Transverse colon (tissue), 4 donors: ENCODE data around the gene MTREX. TPM values are rescaled to one million over a fixed set of nuclear protein-coding genes. Genes with fewer than 3 reads are reported as not detected.

Experiments
- DNase-seq: peaks from one replicate; pipeline ENCODE4 v3.0.0-alpha.2; 2019
- H3K27ac ChIP-seq, 4 donors: fragments of 200-600 bp; sonication (generic); 2 replicates each; pipeline ENCODE4 v1.5.1; 2016 to 2018; ENCODE audit warnings: inconsistent platforms in 4 of 4
- H3K27me3 ChIP-seq: fragments of 200-600 bp; sonication (generic); 2 replicates; pipeline ENCODE4 v1.5.1; 2017; ENCODE audit warnings: inconsistent platforms
- H3K36me3 ChIP-seq, 4 donors: fragments of 200-600 bp; sonication (generic); 2 replicates each; pipeline ENCODE4 v1.5.1; 2017 to 2019; ENCODE audit warnings: inconsistent platforms in 4 of 4
- H3K4me1 ChIP-seq, 4 donors: fragments of 200-600 bp; sonication (generic); 2 replicates each; pipeline ENCODE4 v1.5.1; 2017 to 2020; ENCODE audit warnings: inconsistent platforms in 4 of 4
- H3K4me3 ChIP-seq, 4 donors: fragments of 200-600 bp; sonication (generic); 1 replicate in 1 of 4; 2 replicates in 3 of 4; pipeline versions ENCODE4 v1.5.1 to v1.6.1; 2017 to 2019; ENCODE audit warnings: inconsistent platforms in 4 of 4
- H3K9me3 ChIP-seq, 2 donors: fragments of 200-600 bp; sonication (generic); 2 replicates each; pipeline ENCODE4 v1.5.1; 2017 to 2019; ENCODE audit warnings: inconsistent platforms in 2 of 2
- EP300 ChIP-seq: sonication (generic); formaldehyde crosslinking; IDR thresholded peaks from one replicate; pipeline ENCODE4 v1.6.1; 2017; ENCODE audit warnings: antibody characterized with exemption, low read depth
- POLR2A ChIP-seq: fragments of 450-650 bp; IDR thresholded peaks from one replicate; pipeline ENCODE4 v1.6.1; 2016; ENCODE audit warnings: antibody characterized with exemption, mild to moderate bottlenecking, moderate library complexity
- POLR2AphosphoS5 ChIP-seq, 3 donors: sonication (generic); formaldehyde crosslinking; IDR thresholded peaks; one replicate each; pipeline ENCODE4 v1.6.1; 2016; ENCODE audit warnings: antibody characterized with exemption in 3 of 3
- WGBS, 2 donors: methylation state at CpG; one replicate each; pipeline ENCODE4 v1.1.5; 2018; ENCODE audit warnings: low coverage in 1 of 2; 5-methylcytosine and 5-hydroxymethylcytosine counted together
- in situ Hi-C, 4 donors: fragments of 200-750 bp; cut with MboI; loops; one replicate each; pipeline versions ENCODE4 v1.15.0 to v1.15.1; 2017; ENCODE audit warnings: low sequenced_read_pairs in 3 of 4, low pct_ligation_motif_present in 1 of 4, low pct_unique_long_range_greater_than_20kb in 1 of 4
- intact Hi-C: fragments of 100-400 bp; cut with DNase I; formaldehyde crosslinking; loops from one replicate; pipeline ENCODE4 v1.15.1; 2023; ENCODE audit warnings: low total_unique reads
- total RNA-seq, 4 donors: library from RNA; depleted of rRNA; stranded (reverse); fragments of >200 nt; gene quantifications; one replicate each; pipeline ENCODE4 v1.1.0, GENCODE V29; 2016
- TF ChIP-seq, protein P1 (sequence below), 5 experiments: fragments of 200-600 bp in 3 of 5; fragments of 450-650 bp in 2 of 5; sonication (generic) in 3 of 5; IDR thresholded peaks; 1 replicate in 2 of 5; 2 replicates in 3 of 5; pipeline ENCODE4 v1.5.1; 2016 to 2017; ENCODE audit warnings: antibody characterized with exemption in 5 of 5, inconsistent platforms in 3 of 5, mild to moderate bottlenecking in 2 of 5, moderate library complexity in 1 of 5

The MTREX gene
- total RNA-seq, 4 donors from 2014 or later = 29.5 to 85.9 (median 65.5) TPM

DNA sequence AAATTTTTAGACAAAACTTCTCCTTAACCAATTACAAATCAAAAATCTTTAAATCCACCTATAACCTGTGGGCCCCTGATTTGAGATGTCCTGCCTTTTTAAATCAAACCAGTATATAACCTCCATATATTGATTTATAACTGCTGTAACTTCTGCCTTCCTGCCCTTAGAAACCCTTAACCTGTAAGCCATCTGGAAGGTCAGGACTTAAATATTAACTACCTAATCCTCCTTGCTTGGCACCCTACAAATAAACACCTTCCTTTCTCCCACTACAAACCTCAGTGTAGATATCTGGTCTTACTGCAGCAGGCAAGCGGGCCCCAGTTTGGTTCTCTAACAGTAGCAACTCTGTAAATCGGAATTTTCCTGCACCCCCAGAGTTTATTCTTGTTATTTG, 83.9 kb downstream of the MTREX start:
- DNase-seq = no peak
- Histone ChIP-seq H3K4me1 (peaks cover 0 to 29% (median 14%) of the 10 kb centered on the region in 4 donors), H3K4me3 (no peak overlapping the region), H3K27me3 (no peaks in the 10 kb centered on the region), H3K27ac (peak overlapping the region; percentile 22 to 77 (median 45)), H3K36me3 (no peaks in the 10 kb centered on the region), H3K9me3 (peaks cover 0 to 2% of the 10 kb centered on the region in 2 donors)
- TF ChIP-seq EP300 = no peak
- TF ChIP-seq POLR2A = no peak
- TF ChIP-seq POLR2AphosphoS5 (IDR thresholded peaks at IDR 0.05) = no peak
- TF ChIP-seq, protein P1, sequence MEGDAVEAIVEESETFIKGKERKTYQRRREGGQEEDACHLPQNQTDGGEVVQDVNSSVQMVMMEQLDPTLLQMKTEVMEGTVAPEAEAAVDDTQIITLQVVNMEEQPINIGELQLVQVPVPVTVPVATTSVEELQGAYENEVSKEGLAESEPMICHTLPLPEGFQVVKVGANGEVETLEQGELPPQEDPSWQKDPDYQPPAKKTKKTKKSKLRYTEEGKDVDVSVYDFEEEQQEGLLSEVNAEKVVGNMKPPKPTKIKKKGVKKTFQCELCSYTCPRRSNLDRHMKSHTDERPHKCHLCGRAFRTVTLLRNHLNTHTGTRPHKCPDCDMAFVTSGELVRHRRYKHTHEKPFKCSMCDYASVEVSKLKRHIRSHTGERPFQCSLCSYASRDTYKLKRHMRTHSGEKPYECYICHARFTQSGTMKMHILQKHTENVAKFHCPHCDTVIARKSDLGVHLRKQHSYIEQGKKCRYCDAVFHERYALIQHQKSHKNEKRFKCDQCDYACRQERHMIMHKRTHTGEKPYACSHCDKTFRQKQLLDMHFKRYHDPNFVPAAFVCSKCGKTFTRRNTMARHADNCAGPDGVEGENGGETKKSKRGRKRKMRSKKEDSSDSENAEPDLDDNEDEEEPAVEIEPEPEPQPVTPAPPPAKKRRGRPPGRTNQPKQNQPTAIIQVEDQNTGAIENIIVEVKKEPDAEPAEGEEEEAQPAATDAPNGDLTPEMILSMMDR (IDR thresholded peaks at IDR 0.05) = no peak
- in situ Hi-C loops = no loop called here
- 93 to 97% methylated on average over 2 of the region's 2 CpGs for WGBS, 2 donors
- intact Hi-C loops = no loop called here

DNA sequence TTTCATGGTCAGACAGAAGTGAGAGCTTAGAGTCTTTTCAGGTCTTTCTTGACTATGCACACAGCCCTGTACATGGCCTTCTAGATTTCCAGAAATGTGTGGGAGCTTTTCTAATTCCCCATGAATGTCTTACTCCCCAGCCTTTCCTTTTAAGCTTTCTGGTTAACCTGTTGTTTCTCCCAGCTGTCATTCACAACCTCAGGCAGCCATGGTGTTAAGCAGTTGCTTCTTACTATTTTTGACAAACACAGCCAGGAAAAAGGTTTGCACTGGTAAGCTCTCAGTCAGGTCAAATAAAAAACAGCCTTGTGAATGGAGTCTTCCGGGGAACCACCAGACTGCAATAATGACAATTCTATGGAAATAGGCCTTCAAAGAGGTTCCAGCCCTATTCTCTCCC, 84.9 kb downstream of the MTREX start:
- no peak for TF ChIP-seq POLR2A
- no peak for TF ChIP-seq EP300
- no peak for TF ChIP-seq POLR2AphosphoS5 (IDR thresholded peaks at IDR 0.05)
- TF ChIP-seq, protein P1 (IDR thresholded peaks at IDR 0.05) = no peak
- no peaks in the 10 kb centered on the region for H3K36me3 ChIP-seq
- in situ Hi-C loops = no loop called here
- H3K4me1 ChIP-seq = peaks cover 0 to 29% (median 14%) of the 10 kb centered on the region in 4 donors
- no peaks in the 10 kb centered on the region for H3K27me3 ChIP-seq
- H3K4me3 ChIP-seq = no peak overlapping the region
- H3K9me3 ChIP-seq = peaks cover 0 to 2% of the 10 kb centered on the region in 2 donors
- intact Hi-C loops = no loop called here
- DNase-seq = no peak
- 94% methylated on average over 1 of the region's 1 CpG; no CpG with 5 or more reads in 1 of the 2 donors for WGBS, 2 donors
- no peak overlapping the region for H3K27ac ChIP-seq

DNA sequence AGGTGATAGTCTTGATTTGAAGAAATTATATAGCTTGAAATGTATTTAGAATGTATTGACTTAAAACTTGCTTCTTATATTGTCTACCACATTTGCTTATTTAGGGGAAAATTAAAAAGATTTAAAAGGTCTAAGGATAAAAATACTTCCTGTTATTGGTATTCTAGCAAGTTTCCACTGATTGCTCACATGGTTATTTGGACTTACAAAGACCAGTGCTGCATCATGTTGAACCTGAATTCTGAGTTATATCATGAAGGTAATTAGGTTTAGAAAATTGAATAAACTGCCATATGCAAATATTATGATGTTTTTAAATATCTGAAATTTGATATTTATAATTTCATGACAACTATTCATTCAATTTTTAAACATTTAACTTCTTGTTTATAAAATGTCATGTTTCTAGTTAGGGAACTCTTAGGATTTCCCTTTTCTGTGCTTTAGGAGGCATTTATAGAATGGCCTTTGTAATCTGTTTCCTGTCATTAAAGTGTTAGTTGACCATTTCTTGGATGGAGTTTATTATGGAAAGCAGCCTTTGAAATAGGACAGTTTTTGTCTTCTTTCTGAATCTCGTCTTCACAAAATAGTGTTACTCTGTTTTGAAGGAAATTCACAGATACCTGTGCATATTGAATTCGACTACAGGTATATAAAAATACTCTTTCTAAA, 85.8 kb downstream of the MTREX start:
- TF ChIP-seq EP300 (no peak), POLR2AphosphoS5 (IDR thresholded peaks at IDR 0.05) (no peak)
- TF ChIP-seq, protein P1 (IDR thresholded peaks at IDR 0.05) = no peak
- peaks cover 0 to 2% of the 10 kb centered on the region in 2 donors for H3K9me3 ChIP-seq
- intact Hi-C loops (no loop called here), in situ Hi-C loops (no loop called here)
- no peaks in the 10 kb centered on the region for H3K27me3 ChIP-seq
- H3K27ac ChIP-seq = no peak overlapping the region
- peaks cover 0 to 3% (median 0%) of the 10 kb centered on the region in 4 donors for H3K36me3 ChIP-seq
- peaks cover 0 to 29% (median 14%) of the 10 kb centered on the region in 4 donors for H3K4me1 ChIP-seq
- WGBS, 2 donors = 33 to 46% methylated on average over 2 of the region's 2 CpGs
- DNase-seq = no peak
- no peak overlapping the region for H3K4me3 ChIP-seq

DNA sequence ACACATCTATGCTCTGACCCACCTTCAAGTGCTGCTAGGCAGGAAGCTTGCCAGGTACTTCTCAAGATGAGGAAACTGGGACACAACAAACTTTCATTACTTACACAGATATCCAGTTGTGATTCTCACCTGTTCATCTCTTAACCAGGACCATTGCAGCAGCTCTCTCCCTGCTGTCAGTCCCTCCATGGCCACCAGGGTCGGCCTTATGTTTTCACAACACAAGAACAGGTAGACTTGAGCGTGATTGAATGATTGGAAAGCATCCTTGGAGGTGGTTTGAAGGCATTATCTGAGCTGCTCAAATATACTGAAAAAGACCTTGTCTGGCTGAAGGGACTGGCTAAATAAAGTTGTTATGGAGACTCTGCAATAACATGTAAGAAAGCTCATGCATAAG, 94.4 kb downstream of the MTREX start:
- WGBS, 2 donors = 47% methylated on average over 2 of the region's 2 CpGs; no CpG with 5 or more reads in 1 of the 2 donors
- H3K4me3 ChIP-seq = no peak overlapping the region
- no peak for TF ChIP-seq POLR2AphosphoS5 (IDR thresholded peaks at IDR 0.05)
- TF ChIP-seq, protein P1 (IDR thresholded peaks at IDR 0.05) = peak in 2 of 5 experiments; percentile 14 to 17
- intact Hi-C loops (no loop called here), in situ Hi-C loops (loop anchor here in 2 of 4 donors (25.0 kb wide), 1 partner anchor 285 kb away; no protein-coding TSS in a partner anchor)
- DNase-seq = no peak
- peaks cover 0 to 28% (median 6%) of the 10 kb centered on the region in 4 donors for H3K36me3 ChIP-seq
- peaks cover 0 to 3% (median under 1%) of the 10 kb centered on the region in 4 donors for H3K4me1 ChIP-seq
- no peaks in the 10 kb centered on the region for H3K27me3 ChIP-seq
- no peaks in the 10 kb centered on the region for H3K9me3 ChIP-seq
- H3K27ac ChIP-seq = no peak overlapping the region
